Caco-2 (cell line): ENCODE data around the gene ANKRD22. TPM values are rescaled to one million over a fixed set of nuclear protein-coding genes. Genes with fewer than 3 reads are reported as not detected.
"Not testable (repeated sequence)": the region's sequence is repeated elsewhere in the genome, so short reads cannot be mapped to it uniquely, and the experiment has no call there.

Experiments
- BruUV-seq: library from RNA; stranded (reverse); fragments of 400-500 nt; replicated peaks from 2 replicates; lab custom pipeline; 2021; lab: Mats Ljungman, UMichigan
- CTCF ChIA-PET: fragments of 300-600 bp; sonication (Branson Sonifier 250); formaldehyde crosslinking; loops from one replicate; lab custom pipeline; 2022; ENCODE audit warnings: antibody characterized with exemption; lab: Charles Lee
- POLR2A ChIA-PET: fragments of 300-600 bp; sonication (Branson Sonifier 250); formaldehyde crosslinking; loops from one replicate; lab custom pipeline; 2022; ENCODE audit warnings: antibody characterized with exemption; lab: Charles Lee
- DNase-seq, 2 experiments: peaks; one replicate each; pipeline versions ENCODE4 v3.0.0 to v3.0.0-alpha.2; 2020 to 2022
- H3K27me3 ChIP-seq: replicated peaks from 2 replicates; pipeline ENCODE4 v1.6.0; 2011; ENCODE audit warnings: low read length; ENCODE audit not compliant: control insufficient read depth, insufficient read depth
- H3K36me3 ChIP-seq: 2 replicates; pipeline ENCODE4 v1.5.1; 2011; ENCODE audit warnings: low read length; ENCODE audit not compliant: control insufficient read depth, insufficient read depth
- H3K4me1 ChIP-seq: fragments of 250-450 bp; sonication (Bioruptor Pico); 2 replicates; pipeline ENCODE4 v1.5.1; 2020; ENCODE audit warnings: mild to moderate bottlenecking
- H3K4me3 ChIP-seq: 2 replicates; pipeline ENCODE4 v1.5.1; 2011; ENCODE audit warnings: low read depth, mild to moderate bottlenecking, control low read depth, low read length
- H3K9me3 ChIP-seq: fragments of 250-450 bp; sonication (Bioruptor Pico); 2 replicates; pipeline ENCODE4 v1.5.1; 2020; ENCODE audit warnings: mild to moderate bottlenecking, moderate library complexity
- H3K27ac Mint-ChIP-seq: one replicate; pipeline ENCODE4 v1.8.0; 2022; ENCODE audit warnings: mixed read lengths; ENCODE audit not compliant: unreplicated experiment
- H3K27me3 Mint-ChIP-seq: one replicate; pipeline ENCODE4 v1.8.0; 2022; ENCODE audit warnings: mixed read lengths; ENCODE audit not compliant: insufficient read depth, unreplicated experiment
- H3K36me3 Mint-ChIP-seq: one replicate; pipeline ENCODE4 v1.8.0; 2022; ENCODE audit warnings: mild to moderate bottlenecking, mixed read lengths; ENCODE audit not compliant: insufficient read depth, unreplicated experiment
- H3K4me1 Mint-ChIP-seq: one replicate; pipeline ENCODE4 v1.8.0; 2022; ENCODE audit warnings: low read depth, mixed read lengths; ENCODE audit not compliant: unreplicated experiment
- H3K4me3 Mint-ChIP-seq: one replicate; pipeline ENCODE4 v1.8.0; 2022; ENCODE audit warnings: mild to moderate bottlenecking, moderate library complexity, mixed read lengths; ENCODE audit not compliant: unreplicated experiment
- H3K9me3 Mint-ChIP-seq: one replicate; pipeline ENCODE4 v1.8.0; 2022; ENCODE audit warnings: mixed read lengths; ENCODE audit not compliant: unreplicated experiment
- CTCF ChIP-seq, 2 experiments: fragments of 200-600 bp in 1 of 2; IDR thresholded peaks; 1 replicate in 1 of 2; 2 replicates in 1 of 2; pipeline versions ENCODE4 v1.5.1 to v1.8.0; 2011 to 2022; ENCODE audit warnings: antibody characterized with exemption in 1 of 2, control low read depth in 1 of 2, inconsistent platforms in 1 of 2, low read depth in 1 of 2, low read length in 1 of 2, mild to moderate bottlenecking in 1 of 2, moderate library complexity in 1 of 2; ENCODE audit not compliant: insufficient read depth in 1 of 2, severe bottlenecking in 1 of 2, unreplicated experiment in 1 of 2
- intact Hi-C: fragments of 100-400 bp; cut with micrococcal nuclease; formaldehyde crosslinking; loops from one replicate; pipeline ENCODE4 v1.10.0; 2022; ENCODE audit not compliant: unreplicated experiment
- total RNA-seq: library from RNA; stranded (reverse); gene quantifications from 2 replicates; pipeline ENCODE4 v1.2.3, GENCODE V29; 2022

ANKRD22 gene
- total RNA-seq, 1 experiment from 2014 or later, result not detected

DNA sequence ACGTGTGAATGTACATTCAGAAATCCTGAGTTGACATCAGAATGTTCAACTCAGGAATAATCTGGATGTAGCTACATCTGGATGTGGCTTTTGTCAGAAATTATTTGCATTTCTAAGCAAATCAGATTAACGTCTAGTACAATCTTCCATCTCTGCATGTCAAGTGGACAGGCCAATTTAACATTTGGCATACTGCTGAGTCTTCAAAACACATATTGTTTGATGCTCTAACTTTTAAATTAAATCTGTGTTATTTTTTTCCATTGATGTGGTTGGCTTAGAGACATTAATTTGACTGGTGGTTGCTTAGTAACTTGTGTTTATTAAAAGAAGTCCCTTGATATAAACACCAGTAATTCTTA is 31.8 kb upstream of the ANKRD22 start:
- Mint-ChIP-seq H3K27ac (no peak overlapping the region), H3K4me1 (no peaks in the 10 kb centered on the region), H3K27me3 (peaks cover 9% of the 10 kb centered on the region), H3K36me3 (peaks cover 5% of the 10 kb centered on the region), H3K9me3 (no peaks in the 10 kb centered on the region), H3K4me3 (no peak overlapping the region)
- no peaks in the 10 kb centered on the region for H3K36me3 ChIP-seq
- ChIA-PET CTCF (no interaction called here), POLR2A (no interaction called here)
- BruUV-seq, result no TSS peak
- no peak overlapping the region for H3K4me3 ChIP-seq
- H3K27me3 ChIP-seq, result no peaks in the 10 kb centered on the region
- no peak for TF ChIP-seq CTCF (IDR thresholded peaks at IDR 0.05; ENCODE audit: insufficient read depth in 1 of 2, low read depth in 1 of 2, low read length in 1 of 2, severe bottlenecking in 1 of 2, unreplicated experiment in 1 of 2)
- no peaks in the 10 kb centered on the region for H3K9me3 ChIP-seq
- DNase-seq, result no peak
- no peaks in the 10 kb centered on the region for H3K4me1 ChIP-seq
- intact Hi-C loops, result loop anchor here (5.0 kb wide), 1 partner anchor 46 kb away; no protein-coding TSS in a partner anchor

- H3K36me3 ChIP-seq, H3K4me1 ChIP-seq, H3K9me3 ChIP-seq, H3K27me3 ChIP-seq, H3K4me3 Mint-ChIP-seq, DNase-seq, H3K27ac Mint-ChIP-seq, BruUV-seq, POLR2A ChIA-PET, CTCF ChIA-PET, H3K9me3 Mint-ChIP-seq, H3K36me3 Mint-ChIP-seq, H3K4me1 Mint-ChIP-seq, H3K4me3 ChIP-seq: not testable (repeated sequence)
- H3K27me3 Mint-ChIP-seq, result peaks cover 11% of the 10 kb centered on the region
- intact Hi-C loops, result loop anchor here (5.0 kb wide), 1 partner anchor 46 kb away; no protein-coding TSS in a partner anchor
Measured at GRCh38 chr10:88882646-88883447, 31.2 kb upstream of the ANKRD22 start.

DNA sequence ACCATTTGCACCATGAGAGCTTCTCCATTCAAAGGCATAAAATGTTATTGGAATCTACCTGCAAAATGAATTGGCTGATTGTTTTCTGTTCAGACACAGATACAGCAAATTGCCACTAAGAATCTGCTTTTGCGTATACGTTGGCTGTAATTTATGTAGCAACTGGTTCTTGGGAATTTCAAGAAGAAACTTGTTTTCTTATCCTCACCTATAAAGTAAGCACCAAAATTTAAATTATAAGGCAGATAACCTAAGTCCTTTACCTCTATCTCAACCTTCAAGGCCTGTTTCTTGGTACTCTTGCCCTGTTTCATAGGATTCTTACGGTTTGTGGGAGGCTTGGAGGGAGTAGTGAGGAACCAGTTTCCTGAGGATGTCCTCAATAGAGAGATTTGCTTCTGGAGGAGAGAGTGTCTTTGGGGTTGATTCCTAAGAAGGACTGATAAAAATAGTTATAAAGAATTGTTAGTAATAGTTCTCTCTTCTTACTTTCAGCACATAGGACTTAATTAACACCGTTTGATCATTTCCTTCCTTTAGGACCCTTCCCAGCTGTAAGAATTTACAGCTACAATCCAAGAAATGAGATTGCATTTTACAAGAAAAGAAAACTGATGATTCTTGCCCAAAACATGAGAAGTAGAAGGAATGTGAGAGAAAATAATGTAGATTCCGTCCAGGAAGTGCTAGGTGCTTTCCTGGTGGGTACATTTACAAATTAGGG is 30.4 kb upstream of the ANKRD22 start:
- H3K36me3 Mint-ChIP-seq, result peaks cover 5% of the 10 kb centered on the region
- no peaks in the 10 kb centered on the region for H3K9me3 Mint-ChIP-seq
- Histone ChIP-seq H3K4me3 (no peak overlapping the region), H3K4me1 (no peaks in the 10 kb centered on the region), H3K9me3 (no peaks in the 10 kb centered on the region), H3K36me3 (no peaks in the 10 kb centered on the region), H3K27me3 (no peaks in the 10 kb centered on the region)
- no peak for DNase-seq
- intact Hi-C loops, result loop anchor here (2.0 to 5.0 kb wide), 2 partner anchors 15 to 45 kb away; no protein-coding TSS in a partner anchor
- H3K4me3 Mint-ChIP-seq, result no peak overlapping the region
- no peak overlapping the region for H3K27ac Mint-ChIP-seq
- H3K4me1 Mint-ChIP-seq, result no peaks in the 10 kb centered on the region
- TF ChIP-seq CTCF (IDR thresholded peaks at IDR 0.05; ENCODE audit: insufficient read depth in 1 of 2, low read depth in 1 of 2, low read length in 1 of 2, severe bottlenecking in 1 of 2, unreplicated experiment in 1 of 2), result no peak
- peaks cover 12% of the 10 kb centered on the region for H3K27me3 Mint-ChIP-seq
- no TSS peak for BruUV-seq
- ChIA-PET CTCF (no interaction called here), POLR2A (no interaction called here)
